Esophagus (tissue), 2 donors: ENCODE data around the gene CTSO. TPM values are rescaled to one million over a fixed set of nuclear protein-coding genes. Genes with fewer than 3 reads are reported as not detected.

ENCODE experiments used
- H3K27ac ChIP-seq, 2 donors: one replicate each; pipeline ENCODE4 v1.5.1; 2013; ENCODE audit warnings: low read depth in 2 of 2, mild to moderate bottlenecking in 2 of 2, inconsistent platforms in 1 of 2, low read length in 1 of 2, moderate library complexity in 1 of 2
- H3K27me3 ChIP-seq, 2 donors: one replicate each; pipeline ENCODE4 v1.6.1; 2013; ENCODE audit warnings: low read length in 2 of 2, control low read depth in 1 of 2, mild to moderate bottlenecking in 1 of 2; ENCODE audit not compliant: insufficient read depth in 2 of 2, control insufficient read depth in 1 of 2
- H3K36me3 ChIP-seq, 2 donors: one replicate each; pipeline ENCODE4 v1.6.1; 2013; ENCODE audit warnings: low read length in 1 of 2; ENCODE audit not compliant: control insufficient read depth in 2 of 2, insufficient read depth in 2 of 2
- H3K4me1 ChIP-seq, 2 donors: one replicate each; pipeline ENCODE4 v1.6.1; 2013; ENCODE audit warnings: low read length in 1 of 2; ENCODE audit not compliant: control insufficient read depth in 2 of 2, insufficient read depth in 2 of 2
- H3K4me3 ChIP-seq, 2 donors: one replicate each; pipeline ENCODE4 v1.5.1; 2013; ENCODE audit warnings: low read length in 2 of 2, mild to moderate bottlenecking in 2 of 2, low read depth in 1 of 2, moderate library complexity in 1 of 2
- H3K9me3 ChIP-seq, 2 donors: one replicate each; pipeline ENCODE4 v1.6.1; 2013; ENCODE audit warnings: mild to moderate bottlenecking in 2 of 2, low read depth in 1 of 2, low read length in 1 of 2, moderate library complexity in 1 of 2; ENCODE audit not compliant: control insufficient read depth in 2 of 2, insufficient read depth in 1 of 2
- WGBS, 2 donors: extraction: QIAGEN DNeasy Blood & Tissue Kit; methylation state at CpG; one replicate each; pipeline ENCODE4 v1.1.7; 2013; 5-methylcytosine and 5-hydroxymethylcytosine counted together
- polyA plus RNA-seq, 2 donors: library from polyadenylated mRNA; stranded (reverse); fragments of 200-250 nt; gene quantifications; one replicate each; pipeline ENCODE4 v1.2.3, GENCODE V29; 2013
- donor health status: healthy with polysubstance abuse.
- donor health status: Bipolar disorder and iron deficiency.

CTSO gene
- polyA plus RNA-seq, 2 donors = 0.96 to 2.6 TPM

GRCh38 chr4:155911905-155912304 lies 41.8 kb downstream of the CTSO start:
- H3K9me3 ChIP-seq = no peaks in the 10 kb centered on the region
- no peak overlapping the region for H3K4me3 ChIP-seq
- no peak overlapping the region for H3K27ac ChIP-seq
- no peaks in the 10 kb centered on the region for H3K27me3 ChIP-seq
- no peaks in the 10 kb centered on the region for H3K36me3 ChIP-seq
- 85 to 88% methylated on average over 1 of the region's 1 CpG for WGBS, 2 donors
- H3K4me1 ChIP-seq = no peaks in the 10 kb centered on the region

GRCh38 chr4:155909615-155910226 lies 43.9 kb downstream of the CTSO start:
- H3K4me1 ChIP-seq = no peaks in the 10 kb centered on the region
- H3K36me3 ChIP-seq = no peaks in the 10 kb centered on the region
- no peaks in the 10 kb centered on the region for H3K27me3 ChIP-seq
- no peaks in the 10 kb centered on the region for H3K9me3 ChIP-seq
- 91 to 93% methylated on average over 3 of the region's 3 CpGs for WGBS, 2 donors
- no peak overlapping the region for H3K4me3 ChIP-seq
- H3K27ac ChIP-seq = no peak overlapping the region

- H3K36me3 ChIP-seq = no peaks in the 10 kb centered on the region
- no peaks in the 10 kb centered on the region for H3K4me1 ChIP-seq
- no peak overlapping the region for H3K4me3 ChIP-seq
- H3K27ac ChIP-seq = no peak overlapping the region
- 86 to 87% methylated on average over 4 of the region's 4 CpGs for WGBS, 2 donors
- H3K27me3 ChIP-seq = no peaks in the 10 kb centered on the region
- H3K9me3 ChIP-seq = no peaks in the 10 kb centered on the region
These were observed 45.2 kb downstream of the CTSO start for GRCh38 chr4:155908187-155909139.

- Histone ChIP-seq H3K27me3 (no peaks in the 10 kb centered on the region), H3K27ac (no peak overlapping the region), H3K4me1 (no peaks in the 10 kb centered on the region), H3K36me3 (no peaks in the 10 kb centered on the region), H3K4me3 (no peak overlapping the region), H3K9me3 (no peaks in the 10 kb centered on the region)
- whole genome bisulfite sequencing, 2 donors = 82 to 86% methylated on average over 1 of the region's 1 CpG
These were observed 46.1 kb downstream of the CTSO start for GRCh38 chr4:155907556-155907955.

GRCh38 chr4:155906554-155907247 lies 47.0 kb downstream of the CTSO start:
- H3K27ac ChIP-seq = no peak overlapping the region
- no peaks in the 10 kb centered on the region for H3K4me1 ChIP-seq
- WGBS, 2 donors = 28 to 53% methylated on average over 6 of the region's 6 CpGs

GRCh38 chr4:155904331-155904730 lies 49.3 kb downstream of the CTSO start:
- Histone ChIP-seq H3K27ac (no peak overlapping the region), H3K4me3 (no peak overlapping the region), H3K4me1 (no peaks in the 10 kb centered on the region), H3K9me3 (no peaks in the 10 kb centered on the region), H3K36me3 (no peaks in the 10 kb centered on the region), H3K27me3 (no peaks in the 10 kb centered on the region)
- 42 to 68% methylated on average over 3 of the region's 3 CpGs for WGBS, 2 donors

More at GRCh38 chr4:155906554-155907247, 47.0 kb downstream of the CTSO start:
- Histone ChIP-seq H3K4me3 (no peak overlapping the region), H3K36me3 (no peaks in the 10 kb centered on the region), H3K9me3 (no peaks in the 10 kb centered on the region), H3K27me3 (no peaks in the 10 kb centered on the region)

GRCh38 chr4:155903453-155903852 lies 50.2 kb downstream of the CTSO start, which contains the start of gene TDO2:
Gene TDO2 (plus strand): TSS chr4:155903696. CDS start chr4:155903759, 63 bp downstream.
- Histone ChIP-seq H3K27ac (no peak within 1 kb of the TSS), H3K4me3 (no peak within 1 kb of the TSS), H3K27me3 (no peaks in the 10 kb centered on the region), H3K9me3 (no peaks in the 10 kb centered on the region), H3K4me1 (no peaks in the 10 kb centered on the region), H3K36me3 (no peaks in the 10 kb centered on the region)
- 40 to 47% methylated on average over 1 of the region's 1 CpG for WGBS, 2 donors

- Histone ChIP-seq H3K27ac (no peak overlapping the region), H3K4me3 (no peak overlapping the region)
- 89% methylated on average over 2 of the region's 2 CpGs for WGBS, 2 donors
These were observed 52.7 kb downstream of the CTSO start for GRCh38 chr4:155901013-155901412.

GRCh38 chr4:155900381-155900780 lies 53.3 kb downstream of the CTSO start:
- H3K4me1 ChIP-seq = no peaks in the 10 kb centered on the region
- H3K27ac ChIP-seq = no peak overlapping the region
- H3K4me3 ChIP-seq = no peak overlapping the region
- no peaks in the 10 kb centered on the region for H3K9me3 ChIP-seq
- no peaks in the 10 kb centered on the region for H3K27me3 ChIP-seq
- WGBS, 2 donors = 15 to 36% methylated on average over 1 of the region's 1 CpG
- no peaks in the 10 kb centered on the region for H3K36me3 ChIP-seq

More at GRCh38 chr4:155901013-155901412, 52.7 kb downstream of the CTSO start:
- no peaks in the 10 kb centered on the region for H3K9me3 ChIP-seq
- no peaks in the 10 kb centered on the region for H3K4me1 ChIP-seq
- H3K36me3 ChIP-seq = no peaks in the 10 kb centered on the region
- H3K27me3 ChIP-seq = no peaks in the 10 kb centered on the region
